GM18858 (cell line): ENCODE data around the gene TRIM7.
"Not testable (repeated sequence)": the region's sequence is repeated elsewhere in the genome, so short reads cannot be mapped to it uniquely, and the experiment has no call there.

Experiments
- ATAC-seq: cut with Tn5 transposase; IDR thresholded peaks from one replicate; pipeline ENCODE4 v1.9.1; 2021; ENCODE audit not compliant: unreplicated experiment

Gene TRIM7

DNA sequence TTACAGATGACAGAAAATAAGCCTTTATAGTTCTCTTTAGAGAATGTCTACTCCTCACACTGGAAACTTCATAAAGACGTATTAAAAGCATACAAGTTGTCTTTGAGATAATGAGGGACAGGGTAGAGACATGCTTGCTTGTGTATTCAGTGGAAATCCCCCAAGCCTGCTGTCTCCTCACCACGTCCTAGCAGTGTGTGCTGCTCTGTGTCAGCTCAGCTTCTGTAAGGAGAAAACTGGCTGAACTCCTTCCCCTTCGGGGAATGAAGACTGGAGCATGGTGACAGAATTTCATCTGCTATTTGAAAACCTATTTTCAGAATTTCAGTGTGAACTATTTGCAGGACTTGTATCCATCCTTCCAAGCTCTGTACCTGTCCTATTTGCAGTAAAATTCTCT, 48.2 kb downstream of the TRIM7 start:
- ATAC-seq = no peak

GRCh38 chr5:181153814-181154213, 51.2 kb downstream of the TRIM7 start:
- ATAC-seq = no peak

GRCh38 chr5:181152406-181152805, 52.6 kb downstream of the TRIM7 start:
- no peak for ATAC-seq

GRCh38 chr5:181151146-181151545, 53.9 kb downstream of the TRIM7 start:
- ATAC-seq = no peak

DNA sequence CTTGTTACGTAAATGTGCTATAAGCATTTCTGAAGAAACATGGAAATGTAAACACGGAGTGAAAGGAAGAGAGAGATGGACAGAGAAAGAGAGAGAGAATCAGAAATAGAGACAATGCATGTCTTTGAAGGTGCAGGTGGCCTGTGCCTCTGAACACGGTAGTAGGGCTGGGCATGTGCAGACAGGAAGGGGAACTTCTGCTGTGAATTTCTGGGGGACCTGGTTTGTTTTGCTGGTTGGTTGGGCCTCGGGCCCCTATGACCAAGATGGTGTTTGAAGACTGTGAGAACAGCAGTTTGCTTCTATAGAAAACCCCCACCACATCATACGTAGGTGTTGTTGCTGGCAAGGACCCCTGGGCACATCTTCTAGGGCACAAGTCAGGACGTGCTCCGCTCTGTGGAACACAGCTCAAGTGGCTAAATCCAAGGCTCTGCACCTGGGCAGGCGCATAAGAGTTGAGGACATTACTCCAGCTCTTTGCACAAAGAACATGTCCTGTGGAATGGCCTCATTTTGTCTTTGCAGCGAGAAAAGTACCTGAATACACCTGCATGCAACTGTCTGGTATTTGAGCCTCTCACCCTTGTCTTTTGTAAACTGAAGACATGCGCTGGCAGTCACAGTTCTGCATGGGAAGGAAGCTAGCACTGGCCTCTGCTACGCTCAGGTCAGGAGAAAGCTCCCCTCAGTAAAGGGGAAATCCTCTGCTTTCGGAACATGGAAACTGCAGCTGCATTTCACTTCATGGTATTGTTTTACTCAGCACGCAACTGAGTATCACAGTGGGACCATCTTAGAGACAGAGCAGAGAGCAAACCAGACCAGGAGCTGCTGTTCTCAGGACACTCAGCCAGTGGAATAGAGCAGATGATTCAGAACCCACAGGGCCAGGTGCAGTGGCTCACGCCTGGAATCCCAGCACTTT, 54.9 kb downstream of the TRIM7 start:
- ATAC-seq = no peak

DNA sequence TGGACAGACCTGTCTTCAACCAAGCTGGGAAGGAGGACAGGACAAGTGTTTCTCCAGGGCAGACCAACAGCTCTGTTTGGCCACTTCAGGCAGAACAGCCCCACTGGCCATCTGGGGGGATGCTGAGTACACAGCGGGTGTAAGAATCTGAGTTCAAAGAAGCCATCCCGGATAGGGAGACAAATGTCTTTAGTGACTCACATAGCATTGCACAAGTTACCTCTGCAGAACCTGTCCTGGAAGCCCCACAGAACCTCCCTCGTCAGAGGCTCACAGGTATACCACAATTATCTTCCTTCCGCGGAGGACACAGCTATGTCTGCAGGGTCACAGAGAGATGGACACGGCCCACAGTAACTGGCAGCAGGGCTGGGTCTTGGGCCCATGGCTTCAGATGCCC, 55.6 kb downstream of the TRIM7 start:
- ATAC-seq = no peak

DNA sequence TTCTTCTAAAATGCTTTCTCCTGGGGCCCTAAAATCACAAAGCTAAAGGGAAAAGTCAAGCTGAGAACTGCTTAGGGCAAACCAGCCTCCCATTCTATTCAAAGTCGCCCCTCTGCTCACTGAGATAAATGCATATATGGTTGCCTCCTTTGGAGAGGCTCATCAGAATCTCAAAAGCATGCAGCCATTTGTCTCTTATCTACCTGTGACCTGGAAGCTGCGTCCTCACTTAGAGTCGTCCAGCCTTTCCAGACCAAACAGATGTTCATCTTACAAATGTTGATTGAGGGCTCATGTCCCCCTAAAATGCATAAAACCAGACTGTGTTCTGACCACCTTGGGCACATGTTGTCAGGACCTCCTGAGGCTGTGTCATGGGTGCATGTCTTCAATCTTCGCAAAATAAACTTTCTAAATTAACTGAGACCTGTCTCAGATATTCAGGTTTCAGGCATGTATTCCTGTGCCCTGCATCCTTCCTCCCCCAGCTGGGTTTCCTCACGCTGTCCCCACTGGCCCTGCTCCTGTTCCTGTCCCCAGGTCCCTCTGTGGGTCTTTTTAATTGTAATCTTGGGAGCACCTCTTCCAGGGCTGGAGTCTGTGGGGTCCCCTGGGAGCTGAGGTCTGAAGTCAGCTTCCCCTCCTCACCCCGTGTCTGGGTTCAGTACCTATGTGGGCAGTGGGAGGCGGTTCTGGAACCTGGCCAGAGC, 57.9 kb downstream of the TRIM7 start, which contains the start of gene OR2V2:
OR2V2 (plus strand) TSS at position 660 of the 710 bp plus-strand sequence. CDS start 7,357 bp downstream, outside the sequence.
- not testable (repeated sequence) for ATAC-seq

- no peak for ATAC-seq
These were observed 59.9 kb downstream of the TRIM7 start for GRCh38 chr5:181145133-181145532.
